Epithelial cell of esophagus (primary cell): ENCODE data around the gene TEDC1.

ENCODE experiments used
- DNase-seq: peaks from one replicate; pipeline ENCODE4 v3.0.0; 2010; ENCODE audit warnings: low read depth
- H3K4me3 ChIP-seq: 2 replicates; pipeline ENCODE4 v1.5.1; 2011; ENCODE audit warnings: mild to moderate bottlenecking, low read length, control low read depth
- TF ChIP-seq, protein P1 (sequence below): IDR thresholded peaks from 2 replicates; pipeline ENCODE4 v1.5.1; 2011; ENCODE audit warnings: low read depth, mild to moderate bottlenecking, low read length, control low read depth, inconsistent platforms; ENCODE audit not compliant: insufficient read depth; ENCODE audit errors: missing control alignments

TEDC1 gene

DNA sequence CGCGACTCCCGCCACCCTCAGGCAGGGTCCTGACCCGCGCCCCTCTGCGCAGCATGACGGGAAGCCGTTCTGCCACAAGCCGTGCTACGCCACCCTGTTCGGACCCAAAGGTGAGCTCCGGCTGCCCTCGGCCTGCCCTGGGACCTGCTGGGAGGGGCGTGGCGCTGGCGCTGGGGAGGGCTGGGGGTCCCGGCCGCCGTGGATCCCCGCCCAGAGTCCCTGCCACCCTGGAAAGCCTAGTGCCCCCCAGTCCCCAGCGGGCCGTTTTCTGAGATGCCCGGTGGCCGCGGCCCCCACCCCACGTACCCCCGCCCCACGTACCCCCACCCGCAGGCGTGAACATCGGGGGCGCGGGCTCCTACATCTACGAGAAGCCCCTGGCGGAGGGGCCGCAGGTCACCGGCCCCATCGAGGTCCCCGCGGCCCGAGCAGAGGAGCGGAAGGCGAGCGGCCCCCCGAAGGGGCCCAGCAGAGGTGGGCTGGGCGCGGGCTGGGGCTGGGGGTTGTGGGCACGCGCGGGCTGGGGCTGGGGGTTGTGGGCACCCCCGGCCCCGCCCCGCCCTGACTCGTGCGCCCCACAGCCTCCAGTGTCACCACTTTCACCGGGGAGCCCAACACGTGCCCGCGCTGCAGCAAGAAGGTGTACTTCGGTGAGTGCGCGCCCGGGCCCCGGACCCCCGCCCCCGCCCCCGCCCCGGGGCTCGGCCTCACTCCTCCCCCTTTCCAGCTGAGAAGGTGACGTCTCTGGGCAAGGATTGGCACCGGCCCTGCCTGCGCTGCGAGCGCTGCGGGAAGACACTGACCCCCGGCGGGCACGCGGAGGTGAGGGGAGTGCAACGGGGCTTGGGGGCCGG lies 12.4 kb upstream of the TEDC1 start:
- TF ChIP-seq, protein P1, sequence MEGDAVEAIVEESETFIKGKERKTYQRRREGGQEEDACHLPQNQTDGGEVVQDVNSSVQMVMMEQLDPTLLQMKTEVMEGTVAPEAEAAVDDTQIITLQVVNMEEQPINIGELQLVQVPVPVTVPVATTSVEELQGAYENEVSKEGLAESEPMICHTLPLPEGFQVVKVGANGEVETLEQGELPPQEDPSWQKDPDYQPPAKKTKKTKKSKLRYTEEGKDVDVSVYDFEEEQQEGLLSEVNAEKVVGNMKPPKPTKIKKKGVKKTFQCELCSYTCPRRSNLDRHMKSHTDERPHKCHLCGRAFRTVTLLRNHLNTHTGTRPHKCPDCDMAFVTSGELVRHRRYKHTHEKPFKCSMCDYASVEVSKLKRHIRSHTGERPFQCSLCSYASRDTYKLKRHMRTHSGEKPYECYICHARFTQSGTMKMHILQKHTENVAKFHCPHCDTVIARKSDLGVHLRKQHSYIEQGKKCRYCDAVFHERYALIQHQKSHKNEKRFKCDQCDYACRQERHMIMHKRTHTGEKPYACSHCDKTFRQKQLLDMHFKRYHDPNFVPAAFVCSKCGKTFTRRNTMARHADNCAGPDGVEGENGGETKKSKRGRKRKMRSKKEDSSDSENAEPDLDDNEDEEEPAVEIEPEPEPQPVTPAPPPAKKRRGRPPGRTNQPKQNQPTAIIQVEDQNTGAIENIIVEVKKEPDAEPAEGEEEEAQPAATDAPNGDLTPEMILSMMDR, result no peak
- DNase-seq, result no peak
- H3K4me3 ChIP-seq, result no peak overlapping the region

DNA sequence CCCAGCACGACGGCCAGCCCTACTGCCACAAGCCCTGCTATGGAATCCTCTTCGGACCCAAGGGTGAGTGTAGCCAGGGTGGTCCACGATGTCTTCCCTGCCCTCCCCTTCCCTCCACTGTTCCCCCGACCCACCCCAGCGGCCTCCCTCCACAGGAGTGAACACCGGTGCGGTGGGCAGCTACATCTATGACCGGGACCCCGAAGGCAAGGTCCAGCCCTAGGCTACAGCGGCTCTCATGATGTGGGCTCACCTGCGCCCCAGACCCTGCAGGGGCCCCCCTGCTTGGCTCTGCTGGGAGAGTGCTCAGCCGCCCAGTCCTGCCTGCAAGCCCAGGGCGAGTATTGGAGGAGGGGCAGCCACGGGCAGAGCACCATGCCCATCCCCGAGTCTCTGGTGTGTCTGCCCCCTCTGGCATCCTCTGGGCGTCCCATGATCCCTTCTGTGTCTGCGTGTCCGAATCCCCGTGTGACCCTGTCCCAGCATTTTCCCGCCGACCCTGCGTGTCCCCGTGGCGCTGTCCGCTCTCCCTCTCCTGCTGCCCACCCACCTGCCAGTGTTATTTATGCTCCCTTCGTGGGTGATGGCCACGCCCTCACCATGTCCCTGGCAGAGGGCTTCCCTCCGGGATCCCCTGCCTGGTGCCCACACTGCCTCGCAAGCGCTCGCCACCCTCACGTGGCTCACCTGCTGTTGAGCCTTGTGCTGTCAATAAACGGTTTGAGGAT lies 11.5 kb upstream of the TEDC1 start:
- TF ChIP-seq, protein P1, result no peak
- no peak for DNase-seq
- no peak overlapping the region for H3K4me3 ChIP-seq

DNA sequence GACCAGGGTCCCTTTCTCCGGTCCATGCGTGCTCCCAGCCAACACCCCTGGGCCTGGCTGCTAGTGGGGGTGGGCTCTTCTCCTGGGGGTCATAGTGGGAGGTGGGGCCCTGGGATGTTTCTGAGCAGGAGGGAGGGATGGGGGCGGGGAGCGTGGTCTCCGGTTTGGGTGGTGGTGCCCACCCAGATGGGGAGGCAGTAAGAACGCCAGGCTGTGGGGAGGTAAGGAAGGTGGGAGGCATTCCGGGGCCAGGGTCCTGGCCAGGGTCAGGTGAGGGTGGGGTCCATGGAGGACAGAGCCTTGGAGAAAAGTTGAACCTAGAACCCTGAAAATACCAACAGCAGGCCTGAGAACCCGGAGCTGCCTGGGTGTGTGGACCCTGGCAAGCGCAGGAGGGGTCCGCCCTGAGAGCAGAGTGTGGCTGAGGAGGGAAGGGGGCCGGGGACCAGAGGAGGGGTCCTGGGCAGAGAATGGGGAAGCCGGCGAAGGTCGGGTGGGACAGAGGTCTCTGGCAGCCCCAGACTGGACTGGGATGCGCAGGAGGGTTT lies 10.8 kb upstream of the TEDC1 start:
- H3K4me3 ChIP-seq, result no peak overlapping the region
- DNase-seq, result no peak
- TF ChIP-seq, protein P1, result no peak

DNA sequence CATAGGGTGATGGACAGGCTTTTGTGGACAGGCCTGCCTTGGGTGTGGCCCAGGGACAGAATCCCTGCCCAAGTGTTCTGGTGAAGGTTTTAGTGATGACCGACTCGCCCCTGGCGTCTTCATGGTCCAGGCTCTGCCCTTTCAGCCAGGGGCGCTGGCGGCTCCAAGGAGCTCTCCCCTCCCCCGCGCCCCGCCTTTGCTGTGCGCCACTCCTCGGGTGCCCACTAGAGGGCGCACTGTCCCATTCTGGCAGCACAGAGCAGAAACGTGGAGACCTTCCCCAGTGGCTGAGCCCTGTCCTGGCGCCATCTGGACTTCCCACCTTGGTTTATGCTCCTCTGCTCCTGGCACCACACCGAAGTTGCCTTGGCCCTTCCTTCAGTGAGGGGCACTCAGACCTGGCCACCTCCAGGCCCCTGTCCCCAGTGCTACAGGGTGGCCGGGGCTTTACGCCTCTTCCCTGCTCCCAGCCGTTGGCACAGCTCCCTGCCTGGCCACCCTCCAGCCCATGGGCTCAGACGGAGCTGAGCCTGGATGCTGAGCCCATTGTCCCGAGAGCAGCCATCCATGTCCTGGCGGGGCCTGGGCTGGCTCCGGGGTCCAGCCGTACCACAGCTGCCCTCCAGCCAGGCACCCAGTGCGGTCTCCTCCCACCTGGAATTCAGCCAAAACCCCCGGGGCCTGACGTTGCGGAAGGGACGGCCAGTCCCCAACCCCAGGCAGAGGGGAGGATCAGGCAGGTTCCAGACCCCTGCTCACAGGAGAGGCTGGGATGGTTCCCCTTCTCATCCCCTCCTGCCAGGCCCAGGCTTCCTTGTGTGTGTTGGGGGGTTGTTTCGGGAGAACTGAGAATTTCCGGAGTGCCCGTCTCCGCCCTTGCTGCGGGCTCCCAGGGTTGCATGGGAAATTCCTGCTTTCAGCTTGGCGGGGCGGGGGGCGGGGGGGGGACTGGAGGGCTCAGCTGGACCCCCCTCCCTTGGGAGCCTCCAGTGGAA lies 9.9 kb upstream of the TEDC1 start:
- peak overlapping the region; percentile 48 for H3K4me3 ChIP-seq
- peak; percentile 82 for DNase-seq
- TF ChIP-seq, protein P1, result peak; percentile 96

- TF ChIP-seq, protein P1, result peak; percentile 21
- no peak overlapping the region for H3K4me3 ChIP-seq
- peak; percentile 97 for DNase-seq
Measured at GRCh38 chr14:105481886-105482457, 9.1 kb upstream of the TEDC1 start.
